Progenitor cell of endocrine pancreas (in vitro differentiated cells): Measurements from ENCODE around the gene TUBD1. TPM values are rescaled to one million over a fixed set of nuclear protein-coding genes. Genes with fewer than 3 reads are reported as not detected.
"Not testable (repeated sequence)": the region's sequence is repeated elsewhere in the genome, so short reads cannot be mapped to it uniquely, and the experiment has no call there.

Source experiments
- DNase-seq: peaks from one replicate; pipeline ENCODE4 v3.0.0; 2021; ENCODE audit warnings: low spot score; ENCODE audit not compliant: unreplicated experiment
- H3K27ac Mint-ChIP-seq: 2 replicates; pipeline ENCODE4 v1.8.0; 2021; ENCODE audit warnings: mild to moderate bottlenecking, moderate library complexity, mixed read lengths
- H3K27me3 Mint-ChIP-seq: 2 replicates; pipeline ENCODE4 v1.8.0; 2021; ENCODE audit warnings: mixed read lengths
- H3K36me3 Mint-ChIP-seq: 2 replicates; pipeline ENCODE4 v1.8.0; 2022; ENCODE audit warnings: mixed read lengths; ENCODE audit not compliant: insufficient read depth
- H3K4me1 Mint-ChIP-seq: 2 replicates; pipeline ENCODE4 v1.8.0; 2021; ENCODE audit warnings: low read depth, mixed read lengths
- H3K4me3 Mint-ChIP-seq: 2 replicates; pipeline ENCODE4 v1.8.0; 2021; ENCODE audit warnings: low read depth, mild to moderate bottlenecking, moderate library complexity, mixed read lengths
- H3K9me3 Mint-ChIP-seq: 2 replicates; pipeline ENCODE4 v1.8.0; 2021; ENCODE audit warnings: low read depth, mixed read lengths
- CTCF ChIP-seq: fragments of 200-600 bp; sonication (generic); IDR thresholded peaks from one replicate; pipeline ENCODE4 v1.5.0; 2021; ENCODE audit warnings: antibody characterized with exemption, mild to moderate bottlenecking; ENCODE audit not compliant: unreplicated experiment
- total RNA-seq: library from RNA; stranded (reverse); gene quantifications from 2 replicates; pipeline ENCODE4 v1.2.1, GENCODE V29; 2021

TUBD1 gene
- total RNA-seq, 1 donor from 2014 or later: 31.7 TPM

GRCh38 chr17:59884861-59885260 is 7.9 kb downstream of the TUBD1 start:
- no peaks in the 10 kb centered on the region for H3K27me3 Mint-ChIP-seq
- no peak overlapping the region for H3K4me3 Mint-ChIP-seq
- H3K36me3 Mint-ChIP-seq: peaks cover 11% of the 10 kb centered on the region
- H3K9me3 Mint-ChIP-seq: no peaks in the 10 kb centered on the region
- no peak overlapping the region for H3K27ac Mint-ChIP-seq
- no peak for TF ChIP-seq CTCF
- DNase-seq: no peak
- no peaks in the 10 kb centered on the region for H3K4me1 Mint-ChIP-seq

GRCh38 chr17:59878624-59879023 is 14.1 kb downstream of the TUBD1 start:
- H3K27ac Mint-ChIP-seq: no peak overlapping the region
- H3K4me1 Mint-ChIP-seq: no peaks in the 10 kb centered on the region
- no peak for DNase-seq
- peaks cover 17% of the 10 kb centered on the region for H3K36me3 Mint-ChIP-seq
- H3K4me3 Mint-ChIP-seq: no peak overlapping the region
- H3K27me3 Mint-ChIP-seq: no peaks in the 10 kb centered on the region
- no peaks in the 10 kb centered on the region for H3K9me3 Mint-ChIP-seq
- TF ChIP-seq CTCF: no peak

GRCh38 chr17:59877965-59878364 is 14.8 kb downstream of the TUBD1 start:
- Mint-ChIP-seq H3K36me3 (peaks cover 17% of the 10 kb centered on the region), H3K27me3 (no peaks in the 10 kb centered on the region), H3K4me3 (no peak overlapping the region), H3K4me1 (no peaks in the 10 kb centered on the region), H3K27ac (no peak overlapping the region), H3K9me3 (no peaks in the 10 kb centered on the region)
- DNase-seq: no peak
- TF ChIP-seq CTCF: no peak

GRCh38 chr17:59876107-59876506 is 16.6 kb downstream of the TUBD1 start:
- H3K9me3 Mint-ChIP-seq: no peaks in the 10 kb centered on the region
- peaks cover 20% of the 10 kb centered on the region for H3K36me3 Mint-ChIP-seq
- H3K27me3 Mint-ChIP-seq: no peaks in the 10 kb centered on the region
- no peaks in the 10 kb centered on the region for H3K4me1 Mint-ChIP-seq
- no peak overlapping the region for H3K27ac Mint-ChIP-seq
- no peak for TF ChIP-seq CTCF
- no peak overlapping the region for H3K4me3 Mint-ChIP-seq
- no peak for DNase-seq

- no peak overlapping the region for H3K27ac Mint-ChIP-seq
- no peak overlapping the region for H3K4me3 Mint-ChIP-seq
- no peaks in the 10 kb centered on the region for H3K27me3 Mint-ChIP-seq
- H3K4me1 Mint-ChIP-seq: no peaks in the 10 kb centered on the region
- no peak for TF ChIP-seq CTCF
- H3K9me3 Mint-ChIP-seq: no peaks in the 10 kb centered on the region
- peaks cover 14% of the 10 kb centered on the region for H3K36me3 Mint-ChIP-seq
- no peak for DNase-seq
Observed at GRCh38 chr17:59874376-59874775, 18.4 kb downstream of the TUBD1 start.

GRCh38 chr17:59873414-59873813 is 19.3 kb downstream of the TUBD1 start:
- H3K9me3 Mint-ChIP-seq, H3K4me1 Mint-ChIP-seq, H3K27ac Mint-ChIP-seq, DNase-seq, H3K27me3 Mint-ChIP-seq, H3K4me3 Mint-ChIP-seq: not testable (repeated sequence)
- peaks cover 14% of the 10 kb centered on the region for H3K36me3 Mint-ChIP-seq
